ENCODE results near the gene HDAC9.
A peak's percentile ranks its signal among the peaks of the same experiment; 100 is the strongest.

HDAC9 gene

GRCh38 chr7:18509481-18509880, 13.9 kb downstream of the HDAC9 start:
- no peak for DNase-seq (ENCODE audit: low read depth)
- TF ChIP-seq CTCF (IDR thresholded peaks at IDR 0.05; ENCODE audit: control insufficient read depth, insufficient read depth, low read depth, low read length, missing control alignments), result no peak
- peak overlapping the region; percentile 30 for H3K4me3 ChIP-seq (ENCODE audit: control insufficient read depth, low read depth, low read length)

- no peak overlapping the region for H3K4me3 ChIP-seq (ENCODE audit: control insufficient read depth, low read depth, low read length)
- TF ChIP-seq CTCF (IDR thresholded peaks at IDR 0.05; ENCODE audit: control insufficient read depth, insufficient read depth, low read depth, low read length, missing control alignments), result no peak
- no peak for DNase-seq (ENCODE audit: low read depth)
Observed at GRCh38 chr7:18511351-18512140, 16.0 kb downstream of the HDAC9 start.

- H3K4me3 ChIP-seq (ENCODE audit: control insufficient read depth, low read depth, low read length), result no peak overlapping the region
- DNase-seq (ENCODE audit: low read depth), result no peak
- TF ChIP-seq CTCF (IDR thresholded peaks at IDR 0.05; ENCODE audit: control insufficient read depth, insufficient read depth, low read depth, low read length, missing control alignments), result no peak
Observed at GRCh38 chr7:18513343-18513742, 17.8 kb downstream of the HDAC9 start.

- no peak for DNase-seq (ENCODE audit: low read depth)
- H3K4me3 ChIP-seq (ENCODE audit: control insufficient read depth, low read depth, low read length), result no peak overlapping the region
- TF ChIP-seq CTCF (IDR thresholded peaks at IDR 0.05; ENCODE audit: control insufficient read depth, insufficient read depth, low read depth, low read length, missing control alignments), result no peak
Observed at GRCh38 chr7:18515067-18515466, 19.5 kb downstream of the HDAC9 start.

- TF ChIP-seq CTCF (IDR thresholded peaks at IDR 0.05; ENCODE audit: control insufficient read depth, insufficient read depth, low read depth, low read length, missing control alignments), result no peak
- no peak for DNase-seq (ENCODE audit: low read depth)
- H3K4me3 ChIP-seq (ENCODE audit: control insufficient read depth, low read depth, low read length), result no peak overlapping the region
Observed at GRCh38 chr7:18517646-18518045, 22.1 kb downstream of the HDAC9 start.

- DNase-seq (ENCODE audit: low read depth), result no peak
- TF ChIP-seq CTCF (IDR thresholded peaks at IDR 0.05; ENCODE audit: control insufficient read depth, insufficient read depth, low read depth, low read length, missing control alignments), result no peak
- H3K4me3 ChIP-seq (ENCODE audit: control insufficient read depth, low read depth, low read length), result no peak overlapping the region
Observed at GRCh38 chr7:18518555-18518954, 23.0 kb downstream of the HDAC9 start.
